Activated T-cell treated with anti-CD3 and anti-CD28 coated beads, Interleukin-2, amount 50 U/mL, for 24 hours (primary cell): ENCODE measurements around the gene IP6K2.

ENCODE experiments used
- DNase-seq: peaks from one replicate; pipeline ENCODE4 v3.0.0-alpha.2; 2020
- H3K27ac Mint-ChIP-seq: 2 replicates; pipeline ENCODE4 v1.8.0; 2020; ENCODE audit warnings: mild to moderate bottlenecking, mixed read lengths
- H3K27me3 Mint-ChIP-seq: 2 replicates; pipeline ENCODE4 v1.8.0; 2020; ENCODE audit warnings: mixed read lengths
- H3K36me3 Mint-ChIP-seq: 2 replicates; pipeline ENCODE4 v1.8.0; 2020; ENCODE audit warnings: low read depth, mixed read lengths
- H3K4me1 Mint-ChIP-seq: 2 replicates; pipeline ENCODE4 v1.8.0; 2020; ENCODE audit warnings: low read depth, mixed read lengths
- H3K4me3 Mint-ChIP-seq: 2 replicates; pipeline ENCODE4 v1.8.0; 2020; ENCODE audit warnings: mild to moderate bottlenecking, moderate library complexity, mixed read lengths
- H3K9me3 Mint-ChIP-seq: 2 replicates; pipeline ENCODE4 v1.8.0; 2020; ENCODE audit warnings: mixed read lengths

IP6K2 gene

GRCh38 chr3:48678566-48679380 lies 38.2 kb downstream of the IP6K2 start:
- no peak for DNase-seq
- Mint-ChIP-seq H3K4me3 (no peak overlapping the region), H3K27ac (no peak overlapping the region), H3K36me3 (peaks cover 83% of the 10 kb centered on the region), H3K4me1 (peaks cover 8% of the 10 kb centered on the region), H3K27me3 (no peaks in the 10 kb centered on the region), H3K9me3 (no peaks in the 10 kb centered on the region)

GRCh38 chr3:48678056-48678455 lies 39.0 kb downstream of the IP6K2 start:
- H3K4me3 Mint-ChIP-seq, result no peak overlapping the region
- DNase-seq, result no peak
- peaks cover 2% of the 10 kb centered on the region for H3K4me1 Mint-ChIP-seq
- no peaks in the 10 kb centered on the region for H3K27me3 Mint-ChIP-seq
- no peak overlapping the region for H3K27ac Mint-ChIP-seq
- peaks cover 86% of the 10 kb centered on the region for H3K36me3 Mint-ChIP-seq
- H3K9me3 Mint-ChIP-seq, result no peaks in the 10 kb centered on the region

GRCh38 chr3:48674505-48674904 lies 42.5 kb downstream of the IP6K2 start:
- H3K36me3 Mint-ChIP-seq, result peaks cover 68% of the 10 kb centered on the region
- H3K4me3 Mint-ChIP-seq, result no peak overlapping the region
- H3K4me1 Mint-ChIP-seq, result no peaks in the 10 kb centered on the region
- DNase-seq, result no peak
- no peaks in the 10 kb centered on the region for H3K9me3 Mint-ChIP-seq
- H3K27ac Mint-ChIP-seq, result no peak overlapping the region
- no peaks in the 10 kb centered on the region for H3K27me3 Mint-ChIP-seq

GRCh38 chr3:48672522-48672921 lies 44.5 kb downstream of the IP6K2 start:
- peaks cover 52% of the 10 kb centered on the region for H3K36me3 Mint-ChIP-seq
- H3K27me3 Mint-ChIP-seq, result no peaks in the 10 kb centered on the region
- H3K4me1 Mint-ChIP-seq, result no peaks in the 10 kb centered on the region
- no peak for DNase-seq
- no peaks in the 10 kb centered on the region for H3K9me3 Mint-ChIP-seq
- no peak overlapping the region for H3K4me3 Mint-ChIP-seq
- peak overlapping the region; percentile 30 for H3K27ac Mint-ChIP-seq

GRCh38 chr3:48664929-48665328 lies 52.1 kb downstream of the IP6K2 start:
- H3K4me3 Mint-ChIP-seq, result no peak overlapping the region
- no peak for DNase-seq
- H3K4me1 Mint-ChIP-seq, result peaks cover 24% of the 10 kb centered on the region
- H3K36me3 Mint-ChIP-seq, result peaks cover 8% of the 10 kb centered on the region
- H3K27ac Mint-ChIP-seq, result no peak overlapping the region
- H3K27me3 Mint-ChIP-seq, result peaks cover 36% of the 10 kb centered on the region
- H3K9me3 Mint-ChIP-seq, result peaks cover 2% of the 10 kb centered on the region

GRCh38 chr3:48664313-48664644 lies 52.7 kb downstream of the IP6K2 start:
- H3K4me3 Mint-ChIP-seq, result peak overlapping the region; percentile 82
- peaks cover 2% of the 10 kb centered on the region for H3K9me3 Mint-ChIP-seq
- peaks cover 42% of the 10 kb centered on the region for H3K27me3 Mint-ChIP-seq
- no peak for DNase-seq
- no peak overlapping the region for H3K27ac Mint-ChIP-seq
- H3K4me1 Mint-ChIP-seq, result peaks cover 24% of the 10 kb centered on the region
- H3K36me3 Mint-ChIP-seq, result peaks cover 8% of the 10 kb centered on the region

GRCh38 chr3:48663489-48664312 lies 53.3 kb downstream of the IP6K2 start:
- H3K9me3 Mint-ChIP-seq, result peaks cover 2% of the 10 kb centered on the region
- H3K36me3 Mint-ChIP-seq, result peaks cover 8% of the 10 kb centered on the region
- H3K27me3 Mint-ChIP-seq, result peaks cover 47% of the 10 kb centered on the region
- DNase-seq, result peak; percentile 90
- peaks cover 24% of the 10 kb centered on the region for H3K4me1 Mint-ChIP-seq
- H3K27ac Mint-ChIP-seq, result peak overlapping the region; percentile 91
- peak overlapping the region; percentile 82 for H3K4me3 Mint-ChIP-seq

- H3K4me1 Mint-ChIP-seq, result peaks cover 24% of the 10 kb centered on the region
- DNase-seq, result peak; percentile 59
- H3K36me3 Mint-ChIP-seq, result peaks cover 5% of the 10 kb centered on the region
These were observed 54.1 kb downstream of the IP6K2 start, which contains the start of gene CELSR3 for GRCh38 chr3:48662753-48663488. Gene CELSR3, minus strand, starts transcription at chr3:48662886. Its CDS starts 252 bp downstream, at chr3:48662634.

GRCh38 chr3:48662145-48662752 lies 54.8 kb downstream of the IP6K2 start:
- no peak overlapping the region for H3K27ac Mint-ChIP-seq
- peaks cover 2% of the 10 kb centered on the region for H3K9me3 Mint-ChIP-seq

More at GRCh38 chr3:48662753-48663488, 54.1 kb downstream of the IP6K2 start, which contains the start of gene CELSR3:
- Mint-ChIP-seq H3K27me3 (peaks cover 48% of the 10 kb centered on the region), H3K9me3 (peaks cover 2% of the 10 kb centered on the region), H3K27ac (peak within 1 kb of the TSS; percentile 91), H3K4me3 (peak within 1 kb of the TSS; percentile 82)

GRCh38 chr3:48661501-48662144 lies 55.4 kb downstream of the IP6K2 start:
- DNase-seq, result peak; percentile 88
- H3K27ac Mint-ChIP-seq, result no peak overlapping the region
- peaks cover 5% of the 10 kb centered on the region for H3K36me3 Mint-ChIP-seq
- H3K9me3 Mint-ChIP-seq, result peaks cover 2% of the 10 kb centered on the region
- H3K27me3 Mint-ChIP-seq, result peaks cover 48% of the 10 kb centered on the region
- H3K4me3 Mint-ChIP-seq, result peak overlapping the region; percentile 60
- peaks cover 34% of the 10 kb centered on the region for H3K4me1 Mint-ChIP-seq

More at GRCh38 chr3:48662145-48662752, 54.8 kb downstream of the IP6K2 start:
- H3K4me1 Mint-ChIP-seq, result peaks cover 28% of the 10 kb centered on the region
- DNase-seq, result no peak
- peaks cover 48% of the 10 kb centered on the region for H3K27me3 Mint-ChIP-seq
- H3K4me3 Mint-ChIP-seq, result peak overlapping the region; percentile 60
- peaks cover 5% of the 10 kb centered on the region for H3K36me3 Mint-ChIP-seq

GRCh38 chr3:48660800-48661400 lies 56.1 kb downstream of the IP6K2 start:
- Mint-ChIP-seq H3K4me1 (peaks cover 37% of the 10 kb centered on the region), H3K36me3 (peaks cover 2% of the 10 kb centered on the region), H3K27me3 (peaks cover 48% of the 10 kb centered on the region), H3K9me3 (peaks cover 2% of the 10 kb centered on the region), H3K27ac (no peak overlapping the region), H3K4me3 (no peak overlapping the region)
- DNase-seq, result no peak

- Mint-ChIP-seq H3K4me1 (peaks cover 30% of the 10 kb centered on the region), H3K9me3 (no peaks in the 10 kb centered on the region), H3K4me3 (peak overlapping the region; percentile 78), H3K27me3 (peaks cover 29% of the 10 kb centered on the region), H3K36me3 (peaks cover 19% of the 10 kb centered on the region), H3K27ac (peak overlapping the region; percentile 83)
- no peak for DNase-seq
These were observed 60.2 kb downstream of the IP6K2 start for GRCh38 chr3:48656841-48657281.
